Esophagus squamous epithelium (tissue), 4 donors: ENCODE measurements around the gene CD4.

Experiments
- POLR2A ChIP-seq, 4 donors: fragments of 450-650 bp; IDR thresholded peaks; one replicate each; pipeline ENCODE4 v1.6.1; 2017; ENCODE audit warnings: antibody characterized with exemption in 4 of 4, mild to moderate bottlenecking in 4 of 4, moderate library complexity in 3 of 4
- TF ChIP-seq, protein P1 (sequence below), 6 experiments: fragments of 450-650 bp in 4 of 6; fragments of 200-600 bp in 2 of 6; sonication (generic) in 2 of 6; IDR thresholded peaks; one replicate each; pipeline ENCODE4 v1.5.1; 2016 to 2019; ENCODE audit warnings: antibody characterized with exemption in 6 of 6, mild to moderate bottlenecking in 4 of 6, moderate library complexity in 4 of 6

DNA sequence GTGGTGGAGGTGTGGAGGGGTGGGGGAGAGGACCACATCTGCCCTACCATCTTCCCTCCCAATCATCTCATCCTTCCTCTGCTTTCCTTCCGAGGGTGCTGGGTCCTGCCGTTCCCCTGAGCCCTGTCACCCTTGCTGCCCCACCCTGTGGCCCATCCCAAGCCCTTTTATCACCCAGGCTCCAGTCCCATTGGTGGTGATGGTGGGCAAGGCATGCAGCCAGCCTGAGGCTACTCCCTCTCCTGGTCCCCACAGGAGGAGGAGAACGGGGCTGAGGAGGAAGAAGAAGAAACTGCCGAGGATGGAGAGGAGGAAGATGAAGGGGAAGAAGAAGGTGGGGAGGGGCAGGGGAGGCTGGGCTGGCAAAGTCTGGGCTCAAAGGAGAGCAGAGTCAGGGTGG lies 19.7 kb upstream of the CD4 start:
- TF ChIP-seq, protein P1, sequence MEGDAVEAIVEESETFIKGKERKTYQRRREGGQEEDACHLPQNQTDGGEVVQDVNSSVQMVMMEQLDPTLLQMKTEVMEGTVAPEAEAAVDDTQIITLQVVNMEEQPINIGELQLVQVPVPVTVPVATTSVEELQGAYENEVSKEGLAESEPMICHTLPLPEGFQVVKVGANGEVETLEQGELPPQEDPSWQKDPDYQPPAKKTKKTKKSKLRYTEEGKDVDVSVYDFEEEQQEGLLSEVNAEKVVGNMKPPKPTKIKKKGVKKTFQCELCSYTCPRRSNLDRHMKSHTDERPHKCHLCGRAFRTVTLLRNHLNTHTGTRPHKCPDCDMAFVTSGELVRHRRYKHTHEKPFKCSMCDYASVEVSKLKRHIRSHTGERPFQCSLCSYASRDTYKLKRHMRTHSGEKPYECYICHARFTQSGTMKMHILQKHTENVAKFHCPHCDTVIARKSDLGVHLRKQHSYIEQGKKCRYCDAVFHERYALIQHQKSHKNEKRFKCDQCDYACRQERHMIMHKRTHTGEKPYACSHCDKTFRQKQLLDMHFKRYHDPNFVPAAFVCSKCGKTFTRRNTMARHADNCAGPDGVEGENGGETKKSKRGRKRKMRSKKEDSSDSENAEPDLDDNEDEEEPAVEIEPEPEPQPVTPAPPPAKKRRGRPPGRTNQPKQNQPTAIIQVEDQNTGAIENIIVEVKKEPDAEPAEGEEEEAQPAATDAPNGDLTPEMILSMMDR (IDR thresholded peaks at IDR 0.05) = no peak
- no peak for TF ChIP-seq POLR2A (IDR thresholded peaks at IDR 0.05)
